ENCODE measurements around the gene LRPAP1. TPM values are rescaled to one million over a fixed set of nuclear protein-coding genes. Genes with fewer than 3 reads are reported as not detected.

LRPAP1 gene
- total RNA-seq, 4 donors from 2014 or later, result 65.0 to 131 (median 100) TPM

DNA sequence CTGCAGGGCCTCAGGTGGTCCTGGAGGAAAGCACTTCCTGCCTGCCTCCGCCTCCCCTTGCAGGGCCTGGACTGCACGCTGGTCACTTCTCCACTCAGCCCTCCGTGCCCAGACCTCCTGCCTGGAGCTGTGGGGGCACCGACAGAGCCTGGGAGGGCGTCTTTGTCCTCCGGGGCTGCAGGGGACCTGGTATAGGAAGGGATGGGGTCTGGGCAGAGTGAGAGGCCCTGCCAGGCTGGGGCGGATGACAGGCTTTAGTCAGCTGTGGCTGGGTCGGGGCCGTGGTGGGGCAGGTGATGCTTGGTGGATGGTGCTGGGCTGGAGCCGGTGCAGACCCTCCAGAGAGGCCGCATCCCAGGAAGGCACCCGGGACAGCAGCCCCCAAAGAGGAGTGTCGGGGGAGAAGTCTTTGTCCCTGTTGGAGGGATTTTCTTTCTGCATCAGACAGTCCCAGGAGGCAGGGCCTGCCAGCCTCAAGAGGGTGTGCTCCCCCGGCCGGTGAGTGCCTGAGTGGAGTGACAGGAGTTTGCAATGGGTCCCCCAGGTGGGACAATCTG, 67.8 kb downstream of the LRPAP1 start:
- no peaks in the 10 kb centered on the region for H3K36me3 ChIP-seq
- H3K4me3 ChIP-seq, result peak overlapping the region; percentile 60 to 84 (median 60)
- DNase-seq, result no peak
- H3K4me1 ChIP-seq, result peaks cover 37 to 64% of the 10 kb centered on the region in 2 donors
- TF ChIP-seq POLR2A (IDR thresholded peaks at IDR 0.05), result no peak
- TF ChIP-seq, protein P1, sequence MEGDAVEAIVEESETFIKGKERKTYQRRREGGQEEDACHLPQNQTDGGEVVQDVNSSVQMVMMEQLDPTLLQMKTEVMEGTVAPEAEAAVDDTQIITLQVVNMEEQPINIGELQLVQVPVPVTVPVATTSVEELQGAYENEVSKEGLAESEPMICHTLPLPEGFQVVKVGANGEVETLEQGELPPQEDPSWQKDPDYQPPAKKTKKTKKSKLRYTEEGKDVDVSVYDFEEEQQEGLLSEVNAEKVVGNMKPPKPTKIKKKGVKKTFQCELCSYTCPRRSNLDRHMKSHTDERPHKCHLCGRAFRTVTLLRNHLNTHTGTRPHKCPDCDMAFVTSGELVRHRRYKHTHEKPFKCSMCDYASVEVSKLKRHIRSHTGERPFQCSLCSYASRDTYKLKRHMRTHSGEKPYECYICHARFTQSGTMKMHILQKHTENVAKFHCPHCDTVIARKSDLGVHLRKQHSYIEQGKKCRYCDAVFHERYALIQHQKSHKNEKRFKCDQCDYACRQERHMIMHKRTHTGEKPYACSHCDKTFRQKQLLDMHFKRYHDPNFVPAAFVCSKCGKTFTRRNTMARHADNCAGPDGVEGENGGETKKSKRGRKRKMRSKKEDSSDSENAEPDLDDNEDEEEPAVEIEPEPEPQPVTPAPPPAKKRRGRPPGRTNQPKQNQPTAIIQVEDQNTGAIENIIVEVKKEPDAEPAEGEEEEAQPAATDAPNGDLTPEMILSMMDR (IDR thresholded peaks at IDR 0.05 in 4 of 5, conservative IDR thresholded peaks at IDR 0.05 in 1 of 5), result no peak
- H3K9me3 ChIP-seq, result no peaks in the 10 kb centered on the region
- peak in 1 of 2 donors; percentile 1 for ATAC-seq
- no peaks in the 10 kb centered on the region for H3K27me3 ChIP-seq
- intact Hi-C loops (cut with DNase I; ENCODE audit: low total_unique reads) (loop anchor here (1.0 to 5.0 kb wide), 3 partner anchors 17 to 242 kb away; partner anchors contain the start of gene RGS12), in situ Hi-C loops (cut with MboI; ENCODE audit: low sequenced_read_pairs in 4 of 4) (loop anchor here in 1 of 4 donors (25.0 kb wide), 1 partner anchor 252 kb away; no protein-coding TSS in a partner anchor)
- peak overlapping the region; percentile 94 to 98 (median 94) for H3K27ac ChIP-seq

DNA sequence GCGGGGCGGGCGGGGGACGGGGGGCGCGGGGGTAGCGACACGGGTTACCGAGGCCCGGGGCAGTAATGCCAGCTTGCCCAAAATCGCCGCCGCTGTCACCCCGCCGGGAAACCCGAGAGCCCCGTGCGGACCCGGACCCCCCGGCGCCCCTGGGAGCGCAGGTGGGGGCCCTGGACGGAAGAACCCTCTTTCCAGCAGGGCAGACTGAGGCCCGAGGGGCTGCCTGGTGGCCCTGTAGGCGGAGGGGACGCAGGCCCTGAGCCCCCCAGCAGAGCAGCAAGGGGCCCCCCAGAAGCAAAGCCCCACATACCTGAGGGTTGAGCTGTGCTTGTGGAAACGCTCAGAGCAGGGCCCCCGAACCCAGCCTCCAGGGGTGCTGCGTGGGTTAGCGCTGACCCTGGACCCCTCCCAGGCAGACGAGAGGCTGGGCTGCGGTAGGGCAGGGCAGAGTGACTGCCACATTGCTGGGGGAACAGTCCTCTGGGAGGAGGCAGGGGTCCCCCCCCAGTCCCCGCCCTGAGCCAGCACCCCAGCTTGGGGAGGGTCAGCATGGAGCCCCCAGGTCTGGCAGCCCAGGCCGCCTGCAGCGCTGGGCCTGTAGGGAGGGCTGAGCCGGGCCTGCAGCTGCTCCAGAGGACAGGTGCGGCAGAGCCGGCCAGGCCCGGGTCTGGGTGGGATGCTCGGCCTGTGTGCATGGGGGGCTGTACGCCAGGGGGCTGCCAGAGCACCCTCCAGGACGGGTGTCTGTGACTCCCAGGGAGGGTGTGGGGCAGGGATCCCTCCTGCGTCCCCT, 68.5 kb downstream of the LRPAP1 start:
- TF ChIP-seq, protein P1 (IDR thresholded peaks at IDR 0.05 in 4 of 5, conservative IDR thresholded peaks at IDR 0.05 in 1 of 5), result no peak
- TF ChIP-seq POLR2A (IDR thresholded peaks at IDR 0.05), result no peak
- ATAC-seq (no peak), DNase-seq (no peak)

DNA sequence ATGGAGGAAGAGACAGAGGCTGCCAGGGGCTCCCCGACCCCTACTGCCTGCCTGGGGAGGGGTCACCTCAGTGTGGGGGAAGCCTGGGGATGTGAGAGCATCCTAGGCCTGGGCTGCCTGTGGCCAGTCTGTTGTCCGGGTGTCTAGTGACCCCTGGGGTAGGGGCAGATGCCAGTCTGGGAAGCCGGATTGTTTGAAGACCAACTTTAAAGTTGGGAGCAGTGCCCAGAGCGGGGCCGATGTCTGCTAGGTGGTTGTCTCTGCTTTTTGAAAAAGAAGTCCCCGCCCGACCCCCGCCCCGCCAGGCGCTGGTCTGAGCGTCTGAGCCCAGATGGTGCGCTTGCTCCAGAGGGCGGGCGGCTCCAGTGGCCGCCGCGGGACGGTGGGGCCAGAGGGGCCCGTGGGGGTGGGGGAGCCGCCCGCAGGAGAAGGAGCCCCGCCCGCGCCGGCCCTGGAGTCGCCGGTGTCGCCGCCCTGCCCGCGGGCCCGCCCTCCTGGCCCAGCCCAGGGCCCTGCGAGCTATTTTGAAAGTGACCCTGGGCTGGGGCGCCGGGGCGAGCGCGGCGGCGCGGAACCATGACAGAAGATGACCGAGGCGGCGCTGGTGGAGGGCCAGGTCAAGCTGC, 69.3 kb downstream of the LRPAP1 start, which contains the start of gene DOK7:
TSS of gene DOK7 (plus strand) at position 517 of the 626 bp plus-strand sequence. CDS start at position 587, 70 bp downstream.
- DNase-seq (peak; percentile 49 to 85), ATAC-seq (peak; percentile 22 to 29)

More for the DNA sequence above, 68.5 kb downstream of the LRPAP1 start:
- intact Hi-C loops (cut with DNase I; ENCODE audit: low total_unique reads) (loop anchor here (1.0 to 5.0 kb wide), 3 partner anchors 18 to 241 kb away; partner anchors contain the start of gene RGS12), in situ Hi-C loops (cut with MboI; ENCODE audit: low sequenced_read_pairs in 4 of 4) (loop anchor here in 1 of 4 donors (25.0 kb wide), 1 partner anchor 251 kb away; no protein-coding TSS in a partner anchor)
- Histone ChIP-seq H3K4me1 (peaks cover 37 to 60% of the 10 kb centered on the region in 2 donors), H3K27me3 (no peaks in the 10 kb centered on the region), H3K9me3 (no peaks in the 10 kb centered on the region), H3K27ac (peak overlapping the region; percentile 94 to 98 (median 94)), H3K36me3 (no peaks in the 10 kb centered on the region), H3K4me3 (peak overlapping the region; percentile 60 to 84 (median 60))

DNA sequence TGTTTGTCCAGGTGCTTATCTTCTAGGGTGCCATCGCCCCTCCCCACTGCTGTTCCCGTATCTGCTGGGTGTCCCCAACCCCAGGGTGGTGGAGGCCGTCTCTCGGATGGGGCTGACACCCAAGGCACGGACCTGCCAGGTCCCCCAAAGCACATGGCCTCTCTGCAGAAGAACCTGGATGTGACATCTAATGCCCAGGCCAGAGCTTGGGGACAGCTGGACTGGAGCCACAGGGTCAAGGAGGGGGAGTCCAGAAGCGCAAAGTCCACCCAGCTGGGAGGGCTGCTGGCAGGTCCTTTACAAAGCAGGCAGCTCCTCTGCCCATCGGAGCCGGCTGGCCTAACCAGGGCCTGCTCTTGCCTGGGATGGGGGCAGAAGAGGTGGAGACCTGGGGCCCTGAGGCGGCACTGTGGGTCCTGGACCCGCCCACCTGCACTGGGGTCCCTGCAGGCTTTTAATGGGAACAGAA, 69.9 kb downstream of the LRPAP1 start:
- H3K4me1 ChIP-seq, result peaks cover 34 to 54% of the 10 kb centered on the region in 2 donors
- H3K36me3 ChIP-seq, result no peaks in the 10 kb centered on the region
- H3K27ac ChIP-seq, result peak overlapping the region; percentile 94 to 98 (median 94)
- no peak overlapping the region for H3K4me3 ChIP-seq
- H3K27me3 ChIP-seq, result no peaks in the 10 kb centered on the region
- intact Hi-C loops (cut with DNase I; ENCODE audit: low total_unique reads) (loop anchor here (5.0 kb wide), 2 partner anchors 170 to 240 kb away; partner anchors contain the start of gene RGS12), in situ Hi-C loops (cut with MboI; ENCODE audit: low sequenced_read_pairs in 4 of 4) (loop anchor here in 1 of 4 donors (25.0 kb wide), 1 partner anchor 250 kb away; no protein-coding TSS in a partner anchor)
- TF ChIP-seq, protein P1 (IDR thresholded peaks at IDR 0.05 in 4 of 5, conservative IDR thresholded peaks at IDR 0.05 in 1 of 5), result no peak
- TF ChIP-seq POLR2A (IDR thresholded peaks at IDR 0.05), result no peak
- H3K9me3 ChIP-seq, result no peaks in the 10 kb centered on the region
- DNase-seq, result no peak
- no peak for ATAC-seq

More for the DNA sequence above, 69.3 kb downstream of the LRPAP1 start, which contains the start of gene DOK7:
- intact Hi-C loops (cut with DNase I; ENCODE audit: low total_unique reads), result loop anchor here (5.0 kb wide), 2 partner anchors 171 to 241 kb away; partner anchors contain the start of gene RGS12
- Histone ChIP-seq H3K9me3 (no peaks in the 10 kb centered on the region), H3K4me3 (peak within 1 kb of the TSS; percentile 60 to 84 (median 60)), H3K36me3 (no peaks in the 10 kb centered on the region), H3K27ac (peak within 1 kb of the TSS; percentile 94 to 98 (median 94)), H3K4me1 (peaks cover 37 to 60% of the 10 kb centered on the region in 2 donors), H3K27me3 (no peaks in the 10 kb centered on the region)
- TF ChIP-seq, protein P1 (IDR thresholded peaks at IDR 0.05 in 4 of 5, conservative IDR thresholded peaks at IDR 0.05 in 1 of 5), result no peak
- peak; percentile 72 to 74 for TF ChIP-seq POLR2A (IDR thresholded peaks at IDR 0.05)
- in situ Hi-C loops (cut with MboI; ENCODE audit: low sequenced_read_pairs in 4 of 4), result loop anchor here in 1 of 4 donors (25.0 kb wide), 1 partner anchor 251 kb away; no protein-coding TSS in a partner anchor
